Activated gamma-delta T cell treated with anti-CD3 and anti-CD28 coated beads, Interleukin-2, amount 50 U/mL, for 16 hours (primary cell): ENCODE measurements around the gene ARID5A.

Experiments used
- DNase-seq: peaks from one replicate; pipeline ENCODE4 v3.0.0-alpha.2; 2020; ENCODE audit warnings: low read depth

Gene ARID5A

DNA sequence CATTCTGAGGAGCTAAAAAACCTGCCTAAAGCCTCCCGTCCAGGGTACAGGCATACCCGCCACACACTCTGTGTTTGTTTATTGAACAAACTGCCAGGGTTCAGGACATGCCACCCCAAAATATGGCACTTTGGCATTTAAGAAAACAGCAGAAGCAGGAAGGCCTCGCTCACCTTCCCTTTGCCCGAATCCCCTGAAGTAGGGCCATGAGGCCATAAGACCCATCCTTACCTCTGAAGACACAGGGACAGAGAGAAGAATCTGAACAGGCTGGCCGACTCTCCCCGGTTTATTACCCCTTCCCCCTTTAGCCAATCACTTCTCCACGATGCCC, 29.7 kb upstream of the ARID5A start:
- no peak for DNase-seq

DNA sequence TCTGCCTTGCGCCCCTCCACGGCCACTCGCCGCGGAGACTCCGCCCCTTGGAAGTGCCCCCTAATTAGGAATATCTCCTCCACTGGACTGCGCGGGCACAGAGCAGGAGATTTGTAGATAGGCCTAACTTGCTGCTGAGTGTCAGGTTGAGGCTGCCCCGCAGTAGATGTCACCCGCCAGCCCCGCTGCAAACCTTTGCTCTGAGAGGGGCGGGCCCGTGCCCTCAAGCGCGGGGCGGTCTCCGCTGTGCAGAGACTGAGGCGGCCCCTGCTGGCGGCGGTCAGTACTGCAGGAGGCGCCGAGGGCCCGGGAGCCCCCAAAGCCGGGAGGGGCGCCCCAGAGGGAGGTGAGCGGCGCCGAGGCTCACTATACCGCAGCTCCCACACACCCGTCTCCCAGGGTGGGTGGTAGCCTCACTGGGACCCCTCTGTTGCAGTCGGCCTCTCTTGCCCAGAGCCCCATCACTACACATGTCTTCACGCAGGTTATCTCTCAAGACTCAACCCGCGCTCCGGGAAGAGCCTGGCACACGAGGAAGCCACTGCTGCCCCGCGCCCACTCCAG, 28.5 kb upstream of the ARID5A start:
- peak; percentile 85 for DNase-seq

DNA sequence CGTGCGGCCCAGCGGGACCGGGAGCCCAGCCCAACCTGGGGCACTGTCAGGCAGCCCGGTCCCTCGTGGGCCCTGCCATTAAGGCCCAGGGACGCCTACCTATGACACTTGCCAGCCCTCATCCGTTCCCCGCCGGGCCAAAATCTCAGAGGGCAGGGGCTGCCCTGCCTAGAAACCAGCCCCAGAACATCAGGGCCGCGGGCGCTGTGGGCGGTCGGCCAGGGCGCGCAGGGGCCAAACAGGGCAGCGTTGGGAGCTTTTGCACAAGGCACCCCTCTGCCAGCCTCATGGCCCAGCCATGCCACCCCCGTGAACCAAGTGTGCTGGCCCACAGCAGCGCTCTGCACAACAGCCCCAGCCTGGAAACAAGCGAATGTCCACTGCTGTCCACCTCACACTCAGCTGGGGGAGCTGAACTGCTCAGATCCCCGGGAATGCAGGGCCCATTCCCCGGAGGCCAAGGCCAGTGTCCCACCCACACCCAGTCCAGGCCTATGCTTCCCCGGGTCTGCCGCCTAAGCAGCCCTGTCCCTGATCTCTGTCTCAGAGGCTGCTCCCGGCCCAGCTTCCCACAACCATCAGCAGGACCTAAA, 27.9 kb upstream of the ARID5A start:
- no peak for DNase-seq

DNA sequence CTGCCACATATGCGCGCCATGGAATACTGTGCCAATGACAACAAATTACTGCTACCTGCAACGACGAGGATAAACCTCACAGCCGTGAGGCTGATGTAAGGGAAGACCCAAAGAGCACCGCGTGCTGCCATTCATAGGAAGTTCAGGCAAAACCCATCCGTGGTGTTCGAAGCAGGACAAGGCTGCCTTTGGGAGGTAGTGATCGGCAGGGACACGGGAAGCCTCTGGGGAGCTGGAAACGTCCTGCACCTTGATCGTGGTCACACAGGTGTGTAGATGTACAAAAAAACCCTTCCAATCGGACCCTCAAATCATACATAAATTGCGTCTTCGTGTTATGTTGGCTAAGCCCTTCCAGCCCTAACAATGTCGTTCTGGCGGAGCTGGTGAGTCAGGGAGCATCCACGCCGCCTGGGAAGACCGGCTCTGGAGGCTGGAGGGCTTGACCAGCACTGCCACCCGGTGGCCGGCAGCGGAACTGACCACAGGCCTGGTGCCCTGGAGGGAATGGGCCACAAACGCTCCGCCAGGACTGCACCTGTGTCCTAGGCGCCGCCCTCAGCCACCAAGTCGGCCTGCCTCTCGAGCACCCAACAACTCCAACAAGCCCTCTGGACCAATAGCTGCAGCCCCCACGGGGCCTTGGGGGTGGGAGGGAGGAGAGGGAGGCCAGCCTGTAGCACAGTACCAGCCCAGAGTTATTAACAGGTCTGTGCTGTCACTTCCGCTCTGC, 27.3 kb upstream of the ARID5A start:
- DNase-seq, result peak; percentile 31

- no peak for DNase-seq
Observed at GRCh38 chr2:96509847-96510230, 26.7 kb upstream of the ARID5A start.

- DNase-seq, result no peak
Observed at GRCh38 chr2:96510931-96511595, 25.5 kb upstream of the ARID5A start.

GRCh38 chr2:96511851-96512250, 24.7 kb upstream of the ARID5A start:
- DNase-seq, result no peak

- DNase-seq, result no peak
Observed at GRCh38 chr2:96512341-96512740, 24.2 kb upstream of the ARID5A start.

- DNase-seq, result no peak
Observed at GRCh38 chr2:96514521-96514920, 22.0 kb upstream of the ARID5A start.

- DNase-seq, result no peak
Observed at GRCh38 chr2:96517079-96517478, 19.5 kb upstream of the ARID5A start.

GRCh38 chr2:96520231-96520630, 16.3 kb upstream of the ARID5A start:
- DNase-seq, result no peak

DNA sequence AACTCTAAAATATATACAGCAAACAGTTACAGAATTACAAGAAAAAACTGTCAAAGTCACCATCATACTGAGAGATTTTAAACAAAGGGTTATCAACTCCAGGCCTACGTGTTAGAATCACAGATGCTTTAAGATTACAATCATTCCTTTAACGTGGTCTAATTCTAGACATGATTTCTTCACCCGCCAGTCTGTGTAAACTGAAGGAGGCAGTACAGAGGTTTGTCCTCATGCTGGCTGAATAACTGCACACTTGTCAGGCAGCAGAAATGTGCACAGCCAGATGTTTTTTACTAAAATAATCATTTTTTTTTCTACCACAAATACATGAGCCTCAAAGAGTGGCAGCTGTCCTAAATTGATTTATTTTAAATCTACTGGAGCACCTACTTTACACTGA, 15.9 kb upstream of the ARID5A start:
- no peak for DNase-seq

GRCh38 chr2:96521219-96521618, 15.3 kb upstream of the ARID5A start:
- DNase-seq, result no peak

DNA sequence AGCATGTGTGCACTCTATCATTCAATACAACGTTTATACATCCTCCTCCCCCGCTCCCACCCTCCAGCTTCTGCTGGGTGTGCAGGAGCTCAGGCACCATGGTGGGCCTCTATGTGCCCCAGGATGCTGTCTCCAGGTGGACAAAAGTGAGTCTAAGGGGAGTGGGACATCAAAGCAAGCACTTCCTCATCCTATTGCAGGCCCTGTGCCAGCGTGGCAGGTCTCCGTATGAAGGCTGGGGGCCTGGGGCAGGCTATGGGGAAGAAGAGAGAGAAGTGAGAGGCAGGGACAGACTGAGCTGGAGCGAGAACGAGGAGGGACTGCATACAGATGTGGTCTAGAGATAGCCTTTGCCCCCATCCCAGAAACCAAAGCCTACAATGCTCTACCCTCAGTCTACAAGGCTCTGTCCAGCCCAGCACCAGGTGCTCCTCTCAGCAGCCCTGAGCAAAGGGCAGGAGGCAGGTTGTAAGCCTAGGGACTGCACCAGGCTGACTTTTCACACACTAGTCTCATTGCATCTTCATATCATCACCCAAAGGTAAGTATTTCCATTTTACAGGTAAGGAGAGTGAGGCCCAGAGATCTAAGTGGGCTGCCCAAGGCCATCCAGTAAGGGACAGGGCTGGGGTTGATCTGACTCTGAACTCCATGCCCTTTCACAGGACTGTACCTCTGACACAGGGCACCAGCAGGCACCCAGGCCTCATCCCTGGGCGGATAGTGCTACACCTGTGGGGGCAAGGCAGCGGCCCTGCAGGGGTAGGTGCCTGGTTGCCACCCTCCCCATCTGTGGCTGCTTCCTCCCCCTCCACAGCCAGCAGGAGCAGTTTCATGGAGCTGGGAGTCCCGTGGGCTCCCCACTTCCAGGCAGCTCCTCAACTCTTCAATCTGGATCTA, 14.0 kb upstream of the ARID5A start:
- no peak for DNase-seq

DNA sequence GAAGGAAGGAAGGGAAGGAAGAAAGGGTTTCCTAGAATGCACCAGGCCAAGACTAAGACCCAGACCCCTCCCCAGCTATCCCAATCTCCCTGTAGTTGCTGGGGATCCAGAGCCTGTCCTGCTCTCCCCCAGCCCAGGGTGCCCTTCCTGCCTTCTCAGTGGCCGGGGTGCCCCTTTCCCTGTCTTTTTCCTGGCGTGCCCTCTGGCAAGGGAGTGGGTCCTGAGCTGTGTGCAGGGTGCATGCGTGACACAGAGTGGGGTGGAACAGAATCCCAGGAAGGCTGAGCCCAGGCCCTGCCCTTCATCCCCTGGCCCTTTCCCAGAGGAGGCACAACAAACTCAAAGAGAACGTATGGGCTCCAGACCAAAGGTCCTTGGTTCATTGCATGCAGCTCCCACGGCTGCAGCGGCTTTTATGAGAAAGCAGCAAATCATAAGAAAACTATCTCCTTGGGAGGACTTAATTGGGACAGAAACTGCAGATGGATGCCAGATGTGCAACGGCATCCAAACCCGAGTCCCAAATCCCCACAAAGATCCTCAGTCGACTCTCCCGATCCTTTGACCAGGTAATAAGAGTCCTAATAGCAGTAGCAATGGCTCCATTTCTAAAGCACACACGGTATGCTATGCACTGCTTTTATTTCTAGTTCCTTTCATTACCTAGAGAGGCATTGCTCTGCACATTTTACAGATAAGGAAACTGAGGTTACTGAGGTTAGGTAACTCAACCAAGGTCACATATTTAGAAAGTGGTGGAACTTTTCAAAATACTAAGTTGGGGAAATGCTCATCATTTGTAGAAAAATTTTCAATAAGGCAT, 12.7 kb upstream of the ARID5A start:
- no peak for DNase-seq

DNA sequence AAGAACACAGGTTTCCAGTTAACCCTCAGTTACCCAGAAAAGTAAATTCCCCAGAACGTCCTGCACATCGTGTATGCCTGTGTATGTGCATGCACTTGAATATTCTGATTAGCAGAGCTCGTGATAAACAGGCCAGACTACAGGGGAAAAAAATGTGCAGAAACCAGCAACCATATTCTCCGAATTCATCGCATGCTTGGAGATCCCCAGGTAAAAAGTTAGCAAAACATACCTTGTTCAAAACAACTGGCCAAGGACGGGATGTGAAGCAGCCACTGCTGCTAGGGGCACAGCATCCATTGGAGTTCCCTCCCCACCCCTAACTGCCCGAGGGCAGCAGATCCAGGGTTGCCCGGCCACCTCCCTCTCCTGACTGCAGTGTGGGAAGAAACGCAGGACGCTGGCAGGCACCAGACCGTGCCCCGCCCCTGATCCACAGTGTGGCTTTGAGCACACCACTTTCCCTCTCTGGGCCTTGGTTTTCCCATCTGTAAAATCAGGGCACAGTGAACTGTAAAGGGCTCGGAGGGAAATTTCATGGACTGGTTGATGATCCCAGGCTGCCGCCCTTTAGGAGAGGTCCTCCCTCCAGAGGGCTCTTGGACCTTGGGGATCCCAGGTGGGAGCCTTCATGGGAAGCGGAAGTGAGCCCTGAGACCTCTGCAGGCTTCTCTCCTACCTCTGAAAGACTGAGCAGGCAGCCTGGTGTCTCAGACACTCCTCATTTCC, 11.9 kb upstream of the ARID5A start:
- DNase-seq, result no peak

GRCh38 chr2:96525211-96525507, 11.4 kb upstream of the ARID5A start:
- no peak for DNase-seq

DNA sequence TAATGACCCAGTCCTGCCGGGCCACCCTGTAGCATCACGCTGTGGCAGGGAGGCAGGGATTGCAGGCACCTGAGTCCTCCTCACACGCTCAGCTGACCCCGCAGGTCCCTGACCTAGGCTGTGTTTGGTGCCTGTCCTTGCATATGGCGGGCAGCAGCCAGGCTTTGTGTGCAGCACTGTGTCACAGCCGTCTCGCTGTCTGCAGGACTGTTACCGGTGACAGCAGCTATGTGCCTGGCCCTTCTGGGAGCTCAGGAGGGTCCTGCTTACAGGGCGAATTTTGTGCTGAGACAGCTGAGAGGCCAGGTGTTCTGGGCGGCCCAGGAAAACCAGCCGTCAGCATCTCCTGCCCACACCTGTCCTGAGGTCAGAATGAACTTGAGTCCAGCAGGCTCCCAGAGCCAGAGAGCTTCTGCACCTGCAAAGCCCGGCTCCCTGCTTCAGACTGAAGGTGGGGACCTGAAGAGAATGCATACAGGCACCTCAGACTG, 10.4 kb upstream of the ARID5A start:
- no peak for DNase-seq

GRCh38 chr2:96526615-96527285, 9.8 kb upstream of the ARID5A start:
- no peak for DNase-seq
